NCI-H2081 (cell line): ENCODE measurements around the gene BNIPL.

Source experiments
- DNase-seq, 2 experiments: peaks; one replicate each; lab custom pipeline; 2025; lab: John Stamatoyannopoulos, UW

Gene BNIPL

DNA sequence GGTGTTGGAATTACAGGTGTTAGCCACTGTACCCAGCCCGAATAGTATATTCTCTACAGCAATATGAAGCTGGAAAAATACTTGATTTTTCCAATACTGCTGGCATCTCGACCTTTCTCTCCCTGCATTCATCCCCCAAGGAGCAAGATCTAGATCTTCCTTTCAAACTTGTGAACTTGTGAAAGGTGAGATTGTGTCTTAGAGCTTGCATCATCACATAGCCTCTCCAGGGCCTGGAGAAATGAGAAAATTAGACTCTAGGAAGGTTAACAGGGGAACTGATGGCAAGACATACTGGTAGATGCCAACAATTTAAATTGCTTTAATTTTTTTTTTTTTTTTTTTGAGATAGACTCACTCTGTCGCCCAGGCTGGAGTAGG, 26.1 kb upstream of the BNIPL start:
- DNase-seq = no peak

DNA sequence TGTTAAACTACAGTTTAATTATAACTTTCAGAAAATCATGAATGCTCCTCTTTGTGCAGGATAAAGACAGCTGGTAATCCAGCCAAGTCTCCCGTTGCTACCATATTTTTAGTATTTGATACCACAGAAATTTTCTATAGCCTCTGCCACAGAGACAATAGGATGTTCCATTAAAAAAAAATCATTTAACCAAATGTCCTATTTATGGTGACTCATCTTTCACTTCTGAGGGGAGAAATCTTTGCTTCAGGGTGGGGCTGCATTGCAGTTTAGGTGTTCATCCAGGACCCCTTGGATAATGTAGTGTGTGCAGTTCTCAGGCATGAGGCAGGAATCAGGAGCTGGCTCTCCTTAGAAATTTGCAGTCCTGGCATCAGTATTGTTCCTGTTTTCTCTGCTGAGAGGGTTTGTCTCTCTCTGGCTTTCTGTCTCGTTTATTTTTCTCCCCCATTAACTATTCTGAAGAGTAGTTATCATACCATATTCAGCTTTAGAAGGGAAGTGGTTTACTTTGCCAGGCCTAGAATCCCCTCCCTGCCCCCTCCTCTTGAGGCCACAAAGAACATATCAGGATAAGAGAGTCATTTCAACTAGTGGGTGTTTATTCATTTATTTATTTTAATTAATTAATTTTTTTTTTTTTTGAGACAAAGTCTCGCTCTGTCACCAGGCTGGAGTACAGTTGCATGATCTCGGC, 25.1 kb upstream of the BNIPL start:
- no peak for DNase-seq

DNA sequence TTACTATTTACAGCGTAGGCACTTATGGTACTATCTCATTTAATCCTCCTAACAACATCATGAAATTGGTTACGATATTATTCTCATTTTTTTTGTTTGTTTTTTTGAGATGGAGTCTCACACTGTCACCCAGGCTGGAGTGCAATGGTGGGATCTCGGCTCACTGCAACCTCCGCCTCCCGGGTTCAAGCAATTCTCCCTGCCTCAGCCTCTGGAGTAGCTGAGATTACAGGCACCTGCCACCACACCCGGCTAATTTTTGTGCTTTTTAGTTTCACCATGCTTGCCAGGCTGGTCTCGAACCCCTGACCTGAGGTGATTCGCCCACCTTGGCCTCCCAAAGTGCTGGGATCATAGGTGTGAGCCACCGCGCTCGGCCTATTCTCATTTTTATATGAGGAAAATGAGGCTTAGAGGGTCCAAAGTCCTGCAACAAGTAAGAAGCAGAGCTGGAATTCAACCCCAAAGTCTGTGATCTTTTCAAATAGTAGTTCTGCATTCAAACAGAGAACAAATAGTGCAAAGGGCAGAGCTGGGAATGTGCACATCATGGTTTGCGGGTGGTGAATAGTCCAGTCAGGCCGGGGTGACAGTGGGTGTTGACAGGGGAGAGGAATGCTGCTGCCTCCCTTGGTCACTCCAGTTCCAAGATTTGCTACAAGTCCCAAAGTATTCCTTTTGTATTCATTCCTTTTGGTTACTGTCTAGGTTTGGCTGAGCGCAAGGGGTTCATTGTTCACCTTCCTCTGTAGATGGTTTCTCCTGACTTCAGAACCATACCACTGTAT, 23.5 kb upstream of the BNIPL start:
- no peak for DNase-seq

DNA sequence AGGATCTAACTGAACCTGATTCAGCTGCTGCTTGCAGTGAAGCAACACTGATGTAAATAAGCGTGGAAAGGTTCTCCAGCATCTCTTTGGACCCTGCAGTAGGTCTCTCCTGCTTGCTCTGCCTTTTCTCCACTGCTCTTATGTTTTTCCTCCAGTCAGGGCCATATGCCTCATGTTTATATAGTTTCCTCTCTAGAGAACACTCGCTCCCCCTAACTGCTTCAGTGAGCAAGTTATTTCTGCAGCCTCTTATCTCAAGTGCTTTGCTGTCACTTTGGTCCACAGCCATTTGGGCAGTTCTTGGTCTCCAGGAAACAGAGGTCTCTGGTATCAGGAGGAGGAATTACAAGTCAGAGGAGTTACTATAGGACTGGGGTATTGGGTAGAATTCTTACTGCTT, 22.9 kb upstream of the BNIPL start:
- DNase-seq = no peak

GRCh38 chr1:151024540-151025146, 11.7 kb upstream of the BNIPL start:
- DNase-seq = peak; percentile 77 to 78

GRCh38 chr1:151026460-151026859, 9.9 kb upstream of the BNIPL start:
- DNase-seq = no peak

DNA sequence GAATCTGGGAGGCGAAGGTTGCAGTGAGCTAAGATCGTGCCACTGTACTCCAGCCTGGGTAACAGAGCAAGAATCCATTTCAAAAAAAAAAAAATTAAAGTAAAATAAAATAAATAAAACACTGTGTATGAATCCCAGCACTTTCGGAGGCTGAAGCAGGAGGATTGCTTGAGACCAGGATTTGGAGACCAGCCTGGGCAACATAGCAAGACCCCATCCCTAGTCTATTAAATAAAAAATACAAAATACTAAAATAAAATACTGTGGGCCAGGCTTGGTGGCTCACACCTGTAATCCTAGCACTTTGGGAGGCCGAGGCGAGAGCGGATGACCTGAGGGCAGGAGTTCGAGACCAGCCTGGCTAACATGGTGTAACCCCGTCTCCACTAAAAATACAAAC, 4.2 kb upstream of the BNIPL start:
- DNase-seq = no peak

GRCh38 chr1:151035167-151035566, 1.2 kb upstream of the BNIPL start:
- DNase-seq = no peak

DNA sequence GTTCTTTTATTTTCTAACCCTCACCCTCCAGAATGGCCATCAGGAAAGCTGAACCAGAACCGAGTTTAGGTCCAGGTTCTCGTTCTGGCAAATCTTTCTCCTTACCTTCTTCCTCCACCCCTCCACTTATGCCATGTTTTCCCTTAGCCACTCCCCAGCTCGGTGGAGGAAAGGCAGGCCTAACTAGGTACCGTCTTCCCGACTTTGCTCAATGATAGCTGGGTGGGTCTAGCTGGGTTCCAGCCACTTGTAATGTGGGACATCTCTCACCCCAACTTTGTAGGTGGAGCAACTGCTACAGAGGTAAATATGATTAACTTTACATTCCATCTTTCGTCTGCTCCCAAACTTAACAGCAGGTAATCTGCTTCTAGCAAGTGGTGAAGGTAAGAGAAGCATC, 646 bp downstream of the BNIPL start:
- no peak for DNase-seq

GRCh38 chr1:151039521-151039920, 3.1 kb downstream of the BNIPL start:
- DNase-seq = no peak

GRCh38 chr1:151043163-151043562, 6.8 kb downstream of the BNIPL start:
- no peak for DNase-seq

GRCh38 chr1:151047591-151047924, 11.2 kb downstream of the BNIPL start, which contains the start of gene C1orf56:
Gene C1orf56 (plus strand): TSS chr1:151047751. CDS start chr1:151047848, 97 bp downstream.
- peak; percentile 81 to 87 for DNase-seq

- peak; percentile 75 for DNase-seq
These were observed 11.7 kb downstream of the BNIPL start for GRCh38 chr1:151047925-151048644.

DNA sequence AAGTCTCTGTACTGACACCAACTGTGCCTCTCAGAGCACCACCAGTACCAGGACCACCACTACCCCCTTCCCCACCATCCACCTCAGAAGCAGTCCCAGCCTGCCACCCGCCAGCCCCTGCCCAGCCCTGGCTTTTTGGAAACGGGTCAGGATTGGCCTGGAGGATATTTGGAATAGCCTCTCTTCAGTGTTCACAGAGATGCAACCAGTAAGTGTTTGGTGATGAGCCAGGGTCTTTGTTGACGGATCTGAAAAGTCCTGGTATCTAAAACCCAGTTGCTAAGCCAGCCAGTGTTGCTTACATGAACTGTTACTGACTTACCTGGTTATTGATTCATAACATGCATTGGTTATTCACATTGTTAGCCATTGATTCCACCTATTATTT, 12.3 kb downstream of the BNIPL start:
- DNase-seq = no peak

DNA sequence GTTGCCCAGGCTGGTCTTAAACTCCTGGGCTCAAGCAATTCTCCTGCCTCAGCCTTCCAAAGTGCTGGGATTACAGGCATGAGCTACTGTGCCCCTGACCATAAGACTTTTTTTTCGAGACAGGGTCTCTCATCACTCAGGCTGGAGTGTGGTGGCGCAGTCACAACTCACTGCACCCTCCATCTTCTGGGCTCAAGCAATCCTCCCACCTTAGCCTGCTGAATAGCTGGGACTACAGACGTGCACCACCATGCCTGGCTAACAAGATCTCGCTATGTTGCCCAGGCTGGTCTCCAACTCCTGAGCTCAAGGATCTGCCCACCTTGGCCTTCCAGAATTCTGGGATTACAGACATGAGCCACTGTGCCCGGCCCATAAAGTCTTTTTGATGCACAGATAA, 13.1 kb downstream of the BNIPL start:
- DNase-seq = no peak

GRCh38 chr1:151050051-151050688, 13.8 kb downstream of the BNIPL start:
- no peak for DNase-seq

- DNase-seq = no peak
These were observed 15.1 kb downstream of the BNIPL start for GRCh38 chr1:151051356-151052009.

DNA sequence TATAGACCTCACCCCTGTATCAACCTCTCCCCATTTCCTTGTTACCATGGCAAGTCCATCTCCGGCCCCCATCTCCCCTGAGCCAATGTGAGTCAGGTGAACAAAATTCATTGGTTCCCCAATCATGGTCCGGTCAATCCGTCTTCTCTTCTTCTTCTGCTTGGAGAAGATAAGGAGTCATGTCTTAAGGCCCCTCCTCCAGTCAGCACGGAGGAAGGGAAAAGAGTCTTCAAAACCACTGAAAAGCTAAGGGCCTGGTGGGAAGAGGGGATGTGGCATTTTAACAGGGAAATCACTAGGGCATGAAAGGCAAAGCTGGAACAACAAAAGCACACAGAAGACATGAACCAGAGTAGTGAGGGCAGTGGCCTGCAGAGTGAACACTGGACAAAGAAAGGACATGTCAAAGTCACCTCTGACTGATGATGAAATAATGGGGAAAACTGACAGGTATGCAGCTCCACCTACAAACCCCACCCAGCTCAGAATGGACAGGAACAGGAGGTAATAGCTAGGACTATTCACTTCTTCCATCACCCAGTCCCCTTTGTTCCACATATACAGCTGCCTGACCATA, 18.7 kb downstream of the BNIPL start:
- DNase-seq = no peak

DNA sequence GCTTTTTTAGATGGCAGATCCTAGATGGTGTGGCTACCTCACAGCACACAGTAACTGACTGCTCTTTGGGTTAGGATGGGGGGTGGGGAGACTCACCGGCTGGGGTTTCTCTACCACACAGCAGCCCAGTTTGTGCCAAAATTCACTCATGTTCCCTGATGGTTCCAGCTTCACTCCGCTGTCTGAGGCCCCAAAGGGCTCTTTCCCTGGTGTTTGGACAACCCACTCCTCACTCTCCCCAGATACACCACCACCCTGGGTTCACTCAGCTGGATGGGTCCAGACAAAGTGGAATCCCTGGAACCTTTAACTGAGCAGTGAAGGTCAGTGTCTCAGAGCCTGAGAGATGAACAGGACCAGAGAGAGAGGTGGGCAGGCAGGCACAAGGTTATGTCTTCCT, 19.2 kb downstream of the BNIPL start:
- DNase-seq = no peak

GRCh38 chr1:151056149-151056548, 19.8 kb downstream of the BNIPL start:
- no peak for DNase-seq

GRCh38 chr1:151058692-151059091, 22.3 kb downstream of the BNIPL start:
- DNase-seq = peak; percentile 55 to 63
